Astrocyte of the spinal cord (primary cell): ENCODE measurements around the gene ZBTB11.

ENCODE experiments used
- DNase-seq: peaks from one replicate; pipeline ENCODE4 v3.0.0; 2011; ENCODE audit warnings: low read depth, low spot score
- H3K4me3 ChIP-seq: 2 replicates; pipeline ENCODE4 v1.5.1; 2011; ENCODE audit warnings: low read depth, mild to moderate bottlenecking, low read length, moderate library complexity
- in situ Hi-C: cut with HindIII; loops from 2 replicates; pipeline ENCODE4 v1.10.0; 2017; ENCODE audit warnings: low sequenced_read_pairs
- TF ChIP-seq, protein P1 (sequence below): IDR thresholded peaks from 2 replicates; pipeline ENCODE4 v1.5.1; 2012; ENCODE audit warnings: low read depth, mild to moderate bottlenecking, low read length, inconsistent platforms

ZBTB11 gene

DNA sequence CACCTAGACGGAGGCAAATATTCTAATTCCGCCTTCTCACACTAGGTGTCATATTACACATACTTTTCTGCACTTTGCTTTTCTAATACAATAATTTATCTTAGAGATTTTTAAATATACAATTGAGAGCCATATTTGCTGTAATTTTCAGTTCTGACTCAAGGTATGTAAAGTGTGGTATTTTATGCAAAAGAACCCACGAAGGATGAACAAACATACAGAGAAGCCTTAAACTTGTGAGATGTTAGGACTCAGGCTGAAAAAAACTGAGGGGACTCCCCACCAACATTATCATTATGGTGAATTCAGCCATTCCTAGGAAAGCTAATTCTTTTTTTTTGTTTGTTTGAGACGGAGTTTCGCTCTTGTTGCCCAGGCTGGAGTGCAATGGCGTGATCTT, 9.6 kb downstream of the ZBTB11 start:
- no peak overlapping the region for H3K4me3 ChIP-seq
- in situ Hi-C loops, result no loop called here
- TF ChIP-seq, protein P1, sequence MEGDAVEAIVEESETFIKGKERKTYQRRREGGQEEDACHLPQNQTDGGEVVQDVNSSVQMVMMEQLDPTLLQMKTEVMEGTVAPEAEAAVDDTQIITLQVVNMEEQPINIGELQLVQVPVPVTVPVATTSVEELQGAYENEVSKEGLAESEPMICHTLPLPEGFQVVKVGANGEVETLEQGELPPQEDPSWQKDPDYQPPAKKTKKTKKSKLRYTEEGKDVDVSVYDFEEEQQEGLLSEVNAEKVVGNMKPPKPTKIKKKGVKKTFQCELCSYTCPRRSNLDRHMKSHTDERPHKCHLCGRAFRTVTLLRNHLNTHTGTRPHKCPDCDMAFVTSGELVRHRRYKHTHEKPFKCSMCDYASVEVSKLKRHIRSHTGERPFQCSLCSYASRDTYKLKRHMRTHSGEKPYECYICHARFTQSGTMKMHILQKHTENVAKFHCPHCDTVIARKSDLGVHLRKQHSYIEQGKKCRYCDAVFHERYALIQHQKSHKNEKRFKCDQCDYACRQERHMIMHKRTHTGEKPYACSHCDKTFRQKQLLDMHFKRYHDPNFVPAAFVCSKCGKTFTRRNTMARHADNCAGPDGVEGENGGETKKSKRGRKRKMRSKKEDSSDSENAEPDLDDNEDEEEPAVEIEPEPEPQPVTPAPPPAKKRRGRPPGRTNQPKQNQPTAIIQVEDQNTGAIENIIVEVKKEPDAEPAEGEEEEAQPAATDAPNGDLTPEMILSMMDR, result no peak
- no peak for DNase-seq

DNA sequence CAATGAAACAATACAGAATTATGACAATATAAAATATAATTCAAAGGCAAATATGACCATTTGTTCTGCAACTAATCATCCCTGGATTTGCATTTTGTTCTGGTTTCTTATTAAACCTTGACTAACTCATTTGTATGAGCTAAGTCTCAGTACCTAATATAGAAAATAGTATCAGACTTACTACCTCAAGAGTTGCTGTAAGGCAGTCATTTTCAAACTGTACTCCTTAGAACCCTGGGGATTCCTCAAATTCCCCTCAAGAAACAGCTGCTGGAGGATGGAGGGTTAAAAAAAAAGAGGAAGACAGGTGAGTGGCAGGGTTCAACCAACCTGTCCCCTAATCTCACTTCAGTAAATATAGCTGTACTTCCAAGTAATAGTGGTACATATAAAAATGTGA, 11.1 kb downstream of the ZBTB11 start:
- in situ Hi-C loops, result no loop called here
- H3K4me3 ChIP-seq, result no peak overlapping the region
- DNase-seq, result no peak
- TF ChIP-seq, protein P1, result no peak

DNA sequence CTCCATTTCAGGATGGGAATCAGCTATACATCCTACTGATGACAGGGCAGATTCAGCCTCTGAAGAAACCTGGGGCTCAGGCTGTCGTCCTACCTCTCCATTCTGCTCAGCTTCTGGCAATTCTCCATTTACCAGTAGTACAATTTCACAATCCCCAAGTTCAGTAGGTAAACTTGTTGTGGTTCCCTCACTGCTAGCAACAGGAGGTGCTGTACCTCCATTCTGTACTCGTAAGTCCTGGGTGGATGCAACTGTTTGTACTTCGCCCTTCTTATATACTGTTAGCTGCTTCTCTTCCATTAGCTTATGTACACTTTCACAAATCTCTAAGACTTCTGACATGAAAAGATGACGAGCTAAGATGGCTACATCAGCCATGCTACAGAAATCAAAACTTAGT, 11.6 kb downstream of the ZBTB11 start:
- TF ChIP-seq, protein P1, result no peak
- in situ Hi-C loops, result no loop called here
- no peak for DNase-seq
- no peak overlapping the region for H3K4me3 ChIP-seq

DNA sequence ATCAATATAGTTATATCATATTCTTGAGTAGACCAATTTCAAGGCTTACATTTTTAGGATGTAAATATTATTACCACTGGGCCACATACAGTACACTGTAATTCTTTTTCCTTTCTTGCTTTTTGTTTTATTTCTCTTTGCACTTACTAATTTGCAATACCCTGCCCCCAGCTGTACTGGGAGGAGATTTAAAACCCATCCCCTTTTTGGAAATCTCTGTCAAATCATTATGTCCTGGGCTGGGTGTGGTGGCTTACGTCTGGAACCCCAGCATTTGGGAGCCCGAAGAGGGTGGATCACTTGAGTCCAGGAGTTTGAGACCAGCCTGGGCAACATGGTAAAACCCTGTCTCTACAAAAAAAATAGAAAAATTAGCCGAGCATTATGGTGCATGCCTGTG, 16.2 kb downstream of the ZBTB11 start:
- H3K4me3 ChIP-seq, result no peak overlapping the region
- in situ Hi-C loops, result no loop called here

DNA sequence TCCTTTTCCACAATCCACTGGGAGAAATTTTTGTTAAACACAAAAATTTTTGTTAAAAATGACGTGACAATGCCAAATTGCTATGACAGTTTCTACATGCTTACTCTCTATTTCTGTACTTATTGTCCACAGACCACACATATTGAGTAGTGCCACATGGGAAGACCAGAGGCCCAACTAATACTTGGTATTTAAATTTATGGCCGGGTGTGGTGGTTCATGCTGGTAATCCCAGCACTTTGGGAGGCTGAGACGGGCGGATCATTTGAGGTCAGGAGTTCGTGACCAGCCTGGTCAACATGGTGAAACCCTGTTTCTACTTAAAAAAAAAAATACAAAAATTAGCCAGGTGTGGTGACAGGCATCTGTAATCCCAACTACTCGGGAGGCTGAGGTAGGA, 20.3 kb downstream of the ZBTB11 start:
- in situ Hi-C loops, result no loop called here
- no peak overlapping the region for H3K4me3 ChIP-seq
- no peak for DNase-seq
- TF ChIP-seq, protein P1, result no peak

More for the DNA sequence above, 16.2 kb downstream of the ZBTB11 start:
- no peak for DNase-seq
- TF ChIP-seq, protein P1, result no peak

DNA sequence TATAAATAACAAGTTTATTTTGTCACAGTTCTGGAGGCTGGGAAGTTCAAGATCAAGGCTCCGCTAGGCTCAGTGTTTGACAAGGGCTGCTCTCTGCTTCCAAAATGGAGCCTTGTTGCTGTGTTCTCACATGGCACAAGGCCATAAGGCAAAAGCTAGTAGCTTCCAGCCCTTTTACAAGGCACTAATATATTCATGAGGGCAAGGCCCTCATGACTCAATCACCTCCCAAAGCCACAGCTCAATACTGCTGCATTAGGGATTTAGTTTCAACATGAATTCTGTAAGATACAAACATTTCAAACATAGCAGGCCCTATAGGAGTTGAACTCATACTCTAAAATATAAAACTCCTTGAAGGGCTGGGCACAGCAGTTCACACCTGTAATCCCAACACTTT, 30.2 kb downstream of the ZBTB11 start:
- H3K4me3 ChIP-seq, result no peak overlapping the region
- in situ Hi-C loops, result no loop called here
- TF ChIP-seq, protein P1, result no peak
- DNase-seq, result peak; percentile 28
